AG09319 (cell line): Measurements from ENCODE around the gene SCYGR1.
"Not testable (repeated sequence)": the region's sequence is repeated elsewhere in the genome, so short reads cannot be mapped to it uniquely, and the experiment has no call there.

Source experiments
- DNase-seq: peaks from one replicate; pipeline ENCODE4 v3.0.0-alpha.2; 2010; ENCODE audit warnings: low read depth; ENCODE audit errors: extremely low read depth
- CTCF ChIP-seq: IDR thresholded peaks from 2 replicates; pipeline ENCODE4 v1.5.1; 2011; ENCODE audit warnings: low read depth, mild to moderate bottlenecking, inconsistent platforms, low read length, moderate library complexity

Gene SCYGR1

GRCh38 chr2:227367427-227367795, 20.3 kb downstream of the SCYGR1 start:
- no peak for TF ChIP-seq CTCF
- DNase-seq, result no peak

- peak; percentile 52 for DNase-seq
- TF ChIP-seq CTCF, result no peak
These were observed 20.9 kb downstream of the SCYGR1 start for GRCh38 chr2:227366769-227367426.

- TF ChIP-seq CTCF, result no peak
- no peak for DNase-seq
These were observed 21.9 kb downstream of the SCYGR1 start for GRCh38 chr2:227365833-227366232.

GRCh38 chr2:227364585-227365263, 23.0 kb downstream of the SCYGR1 start:
- not testable (repeated sequence) for DNase-seq

GRCh38 chr2:227363756-227364155, 24.0 kb downstream of the SCYGR1 start:
- DNase-seq, result no peak
- peak; percentile 2 for TF ChIP-seq CTCF

- TF ChIP-seq CTCF, result no peak
- DNase-seq, result no peak
These were observed 27.4 kb downstream of the SCYGR1 start for GRCh38 chr2:227360351-227360750.

GRCh38 chr2:227351639-227352038, 36.1 kb downstream of the SCYGR1 start:
- TF ChIP-seq CTCF, result no peak
- no peak for DNase-seq
